HEK293 (cell line): ENCODE data around the gene TRPV2.

Experiments used
- CTCF ChIA-PET: fragments of 350-600 bp; formaldehyde crosslinking; extraction: SDS; loops from one replicate; lab custom pipeline; 2021; ENCODE audit warnings: antibody characterized with exemption; lab: Yijun Ruan, JAX
- POLR2A ChIA-PET: fragments of 300-600 bp; formaldehyde crosslinking; extraction: SDS; loops from one replicate; lab custom pipeline; 2020; ENCODE audit warnings: antibody characterized with exemption, inconsistent platforms; lab: Yijun Ruan, JAX
- H3K27ac ChIP-seq: fragments of 200-500 bp; sonication (Bioruptor generic); 2 replicates; pipeline ENCODE4 v1.5.1; 2014; ENCODE audit warnings: low read depth, low read length, control low read depth, inconsistent platforms; ENCODE audit errors: extremely low read depth
- H3K36me3 ChIP-seq, 2 experiments: fragments of 200-500 bp in 1 of 2; sonication (Bioruptor generic) in 1 of 2; 1 replicate in 1 of 2; 2 replicates in 1 of 2; pipeline ENCODE4 v1.5.1; 2014 to 2017; ENCODE audit warnings: inconsistent platforms in 2 of 2, low read length in 2 of 2; ENCODE audit not compliant: control insufficient read depth in 2 of 2, insufficient read depth in 1 of 2
- H3K4me1 ChIP-seq: fragments of 200-500 bp; sonication (Bioruptor generic); 2 replicates; pipeline ENCODE4 v1.5.1; 2014; ENCODE audit warnings: mild to moderate bottlenecking, low read length, inconsistent platforms; ENCODE audit not compliant: control insufficient read depth, insufficient read depth
- H3K4me3 ChIP-seq: 2 replicates; pipeline ENCODE4 v1.5.1; 2011; ENCODE audit warnings: low read depth, mild to moderate bottlenecking, control low read depth, low read length, moderate library complexity
- H3K9me3 ChIP-seq: fragments of 200-500 bp; sonication (Bioruptor generic); 2 replicates; pipeline ENCODE4 v1.5.1; 2014; ENCODE audit warnings: low read depth, low read length, inconsistent platforms; ENCODE audit not compliant: control insufficient read depth, insufficient read depth
- FEZF1 ChIP-seq: fragments of 450-650 bp; formaldehyde crosslinking; IDR thresholded peaks from 2 replicates; pipeline ENCODE4 v1.5.1; 2016; ENCODE audit warnings: missing biosample characterization, missing genetic modification characterization
- HOXA7 ChIP-seq: sonication (generic); formaldehyde crosslinking; IDR thresholded peaks from 2 replicates; pipeline ENCODE4 v1.8.1; 2022; ENCODE audit warnings: missing genetic modification reagents, borderline replicate concordance
- KLF1 ChIP-seq: fragments of 450-650 bp; formaldehyde crosslinking; IDR thresholded peaks from 2 replicates; pipeline ENCODE4 v1.5.1; 2016; ENCODE audit warnings: missing biosample characterization, missing genetic modification characterization
- MEIS1 ChIP-seq: sonication (generic); formaldehyde crosslinking; IDR thresholded peaks from 2 replicates; pipeline ENCODE4 v1.8.1; 2022; ENCODE audit warnings: missing genetic modification reagents, mild to moderate bottlenecking, borderline replicate concordance
- PRDM10 ChIP-seq: fragments of 450-650 bp; formaldehyde crosslinking; IDR thresholded peaks from 2 replicates; pipeline ENCODE4 v1.5.1; 2016; ENCODE audit warnings: missing biosample characterization, missing genetic modification characterization
- RBAK ChIP-seq: fragments of 450-650 bp; formaldehyde crosslinking; IDR thresholded peaks from 2 replicates; pipeline ENCODE4 v1.5.1; 2016; ENCODE audit warnings: missing biosample characterization, missing genetic modification characterization
- ZNF248 ChIP-seq: fragments of 450-650 bp; formaldehyde crosslinking; IDR thresholded peaks from 2 replicates; pipeline ENCODE4 v1.5.1; 2017; ENCODE audit warnings: missing biosample characterization, missing genetic modification characterization
- ZNF292 ChIP-seq: fragments of 450-650 bp; formaldehyde crosslinking; IDR thresholded peaks from 2 replicates; pipeline ENCODE4 v1.5.1; 2016; ENCODE audit warnings: low read depth, missing biosample characterization, missing genetic modification characterization, borderline replicate concordance
- ZNF324 ChIP-seq: fragments of 450-650 bp; formaldehyde crosslinking; IDR thresholded peaks from 2 replicates; pipeline ENCODE4 v1.5.1; 2016; ENCODE audit warnings: missing biosample characterization, missing genetic modification characterization
- ZNF654 ChIP-seq: fragments of 450-650 bp; formaldehyde crosslinking; IDR thresholded peaks from 2 replicates; pipeline ENCODE4 v1.5.1; 2016; ENCODE audit warnings: low read depth, missing biosample characterization, missing genetic modification characterization
- ZNF692 ChIP-seq: fragments of 450-650 bp; formaldehyde crosslinking; IDR thresholded peaks from 2 replicates; pipeline ENCODE4 v1.5.1; 2016; ENCODE audit warnings: missing biosample characterization, missing genetic modification characterization
- ZNF776 ChIP-seq: fragments of 450-650 bp; formaldehyde crosslinking; IDR thresholded peaks from 2 replicates; pipeline ENCODE4 v1.5.0; 2017; ENCODE audit warnings: missing biosample characterization, missing genetic modification characterization, borderline replicate concordance
- TF ChIP-seq, protein P1 (sequence below): fragments of 450-650 bp; formaldehyde crosslinking; IDR thresholded peaks from 2 replicates; pipeline ENCODE4 v1.5.1; 2016; ENCODE audit warnings: missing biosample characterization, missing genetic modification characterization
- TF ChIP-seq, protein P2 (sequence below): fragments of 450-650 bp; formaldehyde crosslinking; IDR thresholded peaks from 2 replicates; pipeline ENCODE4 v1.5.1; 2017; ENCODE audit warnings: missing biosample characterization, missing genetic modification characterization
- TF ChIP-seq, protein P3 (sequence below): fragments of 450-650 bp; formaldehyde crosslinking; IDR thresholded peaks from 2 replicates; pipeline ENCODE4 v1.5.1; 2016; ENCODE audit warnings: missing biosample characterization, missing genetic modification characterization, low read depth

TRPV2 gene

DNA sequence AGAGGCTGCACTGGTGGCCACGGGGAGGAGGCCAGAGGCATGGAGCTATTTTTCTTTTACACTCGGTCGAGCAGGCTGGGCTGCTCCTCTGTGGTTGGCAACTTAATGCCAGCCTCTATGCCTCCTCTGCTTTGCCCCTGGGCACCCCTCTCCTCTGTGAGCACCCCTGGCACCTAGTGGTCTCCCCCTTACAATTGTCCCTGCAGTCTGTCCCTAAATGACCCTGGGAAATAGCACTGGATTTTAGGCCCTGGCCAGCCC lies 49.6 kb downstream of the TRPV2 start:
- ChIA-PET POLR2A (interaction anchor here (1.4 kb wide), 1 partner anchor 12 kb away, joined by 3 read pairs; no protein-coding TSS in a partner anchor), CTCF (interaction anchor here (8.8 kb wide), 1 partner anchor 57 kb away, joined by 60 read pairs; no protein-coding TSS in a partner anchor)
- Histone ChIP-seq H3K9me3 (no peaks in the 10 kb centered on the region), H3K36me3 (peaks cover 0 to 3% of the 10 kb centered on the region in 2 experiments; a peak in 1 of 3 replicates), H3K27ac (no peak overlapping the region), H3K4me1 (no peaks in the 10 kb centered on the region), H3K4me3 (no peak overlapping the region)
- no peak for TF ChIP-seq ZNF248 (tag by site-specific recombination)
- TF ChIP-seq, protein P1, sequence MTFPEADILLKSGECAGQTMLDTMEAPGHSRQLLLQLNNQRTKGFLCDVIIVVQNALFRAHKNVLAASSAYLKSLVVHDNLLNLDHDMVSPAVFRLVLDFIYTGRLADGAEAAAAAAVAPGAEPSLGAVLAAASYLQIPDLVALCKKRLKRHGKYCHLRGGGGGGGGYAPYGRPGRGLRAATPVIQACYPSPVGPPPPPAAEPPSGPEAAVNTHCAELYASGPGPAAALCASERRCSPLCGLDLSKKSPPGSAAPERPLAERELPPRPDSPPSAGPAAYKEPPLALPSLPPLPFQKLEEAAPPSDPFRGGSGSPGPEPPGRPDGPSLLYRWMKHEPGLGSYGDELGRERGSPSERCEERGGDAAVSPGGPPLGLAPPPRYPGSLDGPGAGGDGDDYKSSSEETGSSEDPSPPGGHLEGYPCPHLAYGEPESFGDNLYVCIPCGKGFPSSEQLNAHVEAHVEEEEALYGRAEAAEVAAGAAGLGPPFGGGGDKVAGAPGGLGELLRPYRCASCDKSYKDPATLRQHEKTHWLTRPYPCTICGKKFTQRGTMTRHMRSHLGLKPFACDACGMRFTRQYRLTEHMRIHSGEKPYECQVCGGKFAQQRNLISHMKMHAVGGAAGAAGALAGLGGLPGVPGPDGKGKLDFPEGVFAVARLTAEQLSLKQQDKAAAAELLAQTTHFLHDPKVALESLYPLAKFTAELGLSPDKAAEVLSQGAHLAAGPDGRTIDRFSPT (tag by site-specific recombination): 0 out of 2 replicates have a peak, but pooled peaks have one; percentile 16
- no peak for TF ChIP-seq ZNF292 (tag by site-specific recombination)
- no peak for TF ChIP-seq FEZF1 (tag by site-specific recombination)
- TF ChIP-seq RBAK: no peak
- TF ChIP-seq PRDM10: peak; percentile 77
- TF ChIP-seq HOXA7 (CRISPR knock-in tag): no peak
- no peak for TF ChIP-seq ZNF324 (tag by site-specific recombination)
- TF ChIP-seq ZNF692: no peak
- TF ChIP-seq, protein P2, sequence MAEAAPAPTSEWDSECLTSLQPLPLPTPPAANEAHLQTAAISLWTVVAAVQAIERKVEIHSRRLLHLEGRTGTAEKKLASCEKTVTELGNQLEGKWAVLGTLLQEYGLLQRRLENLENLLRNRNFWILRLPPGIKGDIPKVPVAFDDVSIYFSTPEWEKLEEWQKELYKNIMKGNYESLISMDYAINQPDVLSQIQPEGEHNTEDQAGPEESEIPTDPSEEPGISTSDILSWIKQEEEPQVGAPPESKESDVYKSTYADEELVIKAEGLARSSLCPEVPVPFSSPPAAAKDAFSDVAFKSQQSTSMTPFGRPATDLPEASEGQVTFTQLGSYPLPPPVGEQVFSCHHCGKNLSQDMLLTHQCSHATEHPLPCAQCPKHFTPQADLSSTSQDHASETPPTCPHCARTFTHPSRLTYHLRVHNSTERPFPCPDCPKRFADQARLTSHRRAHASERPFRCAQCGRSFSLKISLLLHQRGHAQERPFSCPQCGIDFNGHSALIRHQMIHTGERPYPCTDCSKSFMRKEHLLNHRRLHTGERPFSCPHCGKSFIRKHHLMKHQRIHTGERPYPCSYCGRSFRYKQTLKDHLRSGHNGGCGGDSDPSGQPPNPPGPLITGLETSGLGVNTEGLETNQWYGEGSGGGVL (tag by site-specific recombination): no peak
- TF ChIP-seq, all 188 proteins: peak for 2

DNA sequence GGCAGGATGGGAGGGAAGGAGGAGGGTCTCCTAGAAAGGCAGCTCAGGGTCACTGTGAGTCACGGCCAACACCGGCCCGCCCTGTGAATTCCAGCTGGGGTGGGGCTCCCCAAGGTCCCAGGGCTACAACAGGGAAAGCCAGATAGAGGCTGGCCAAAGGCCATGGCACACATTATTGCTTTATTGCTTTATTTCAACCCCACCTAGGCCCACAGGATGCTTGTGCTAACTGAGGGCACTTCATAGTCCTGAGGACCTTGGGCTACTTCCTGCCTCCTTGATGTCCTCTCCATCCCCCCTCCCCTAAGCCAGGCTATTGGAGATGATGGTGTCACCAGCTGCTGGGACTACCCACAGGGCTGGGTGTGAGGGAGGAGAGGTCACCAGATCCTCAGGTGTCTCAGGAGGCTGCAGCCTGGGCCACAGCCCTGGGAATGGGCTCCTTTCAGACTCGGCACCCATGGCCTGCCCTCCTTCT lies 50.5 kb downstream of the TRPV2 start:
- no peaks in the 10 kb centered on the region for H3K4me1 ChIP-seq
- TF ChIP-seq ZNF776 (tag by site-specific recombination): no peak
- no peak for TF ChIP-seq MEIS1 (CRISPR knock-in tag)
- TF ChIP-seq, protein P3, sequence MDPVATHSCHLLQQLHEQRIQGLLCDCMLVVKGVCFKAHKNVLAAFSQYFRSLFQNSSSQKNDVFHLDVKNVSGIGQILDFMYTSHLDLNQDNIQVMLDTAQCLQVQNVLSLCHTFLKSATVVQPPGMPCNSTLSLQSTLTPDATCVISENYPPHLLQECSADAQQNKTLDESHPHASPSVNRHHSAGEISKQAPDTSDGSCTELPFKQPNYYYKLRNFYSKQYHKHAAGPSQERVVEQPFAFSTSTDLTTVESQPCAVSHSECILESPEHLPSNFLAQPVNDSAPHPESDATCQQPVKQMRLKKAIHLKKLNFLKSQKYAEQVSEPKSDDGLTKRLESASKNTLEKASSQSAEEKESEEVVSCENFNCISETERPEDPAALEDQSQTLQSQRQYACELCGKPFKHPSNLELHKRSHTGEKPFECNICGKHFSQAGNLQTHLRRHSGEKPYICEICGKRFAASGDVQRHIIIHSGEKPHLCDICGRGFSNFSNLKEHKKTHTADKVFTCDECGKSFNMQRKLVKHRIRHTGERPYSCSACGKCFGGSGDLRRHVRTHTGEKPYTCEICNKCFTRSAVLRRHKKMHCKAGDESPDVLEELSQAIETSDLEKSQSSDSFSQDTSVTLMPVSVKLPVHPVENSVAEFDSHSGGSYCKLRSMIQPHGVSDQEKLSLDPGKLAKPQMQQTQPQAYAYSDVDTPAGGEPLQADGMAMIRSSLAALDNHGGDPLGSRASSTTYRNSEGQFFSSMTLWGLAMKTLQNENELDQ (tag by site-specific recombination): no peak
- TF ChIP-seq ZNF654 (tag by site-specific recombination): no peak
- peak; percentile 40; the same call in 1 of the 2 replicates for TF ChIP-seq KLF1 (tag by site-specific recombination)
- ChIA-PET POLR2A (interaction anchor here (1.4 kb wide), 1 partner anchor 11 kb away, joined by 3 read pairs; no protein-coding TSS in a partner anchor), CTCF (interaction anchor here (2.6 to 8.8 kb wide), 2 partner anchors 11 to 56 kb away, joined by 14 to 60 read pairs; no protein-coding TSS in a partner anchor)
- H3K36me3 ChIP-seq: peaks cover 0 to 3% of the 10 kb centered on the region in 2 experiments; a peak in 1 of 3 replicates
- no peaks in the 10 kb centered on the region for H3K9me3 ChIP-seq
- no peak overlapping the region for H3K27ac ChIP-seq
- no peak overlapping the region for H3K4me3 ChIP-seq
